ENCODE data around the gene THBD.
"Not testable (repeated sequence)": the region's sequence is repeated elsewhere in the genome, so short reads cannot be mapped to it uniquely, and the experiment has no call there.

Gene THBD

DNA sequence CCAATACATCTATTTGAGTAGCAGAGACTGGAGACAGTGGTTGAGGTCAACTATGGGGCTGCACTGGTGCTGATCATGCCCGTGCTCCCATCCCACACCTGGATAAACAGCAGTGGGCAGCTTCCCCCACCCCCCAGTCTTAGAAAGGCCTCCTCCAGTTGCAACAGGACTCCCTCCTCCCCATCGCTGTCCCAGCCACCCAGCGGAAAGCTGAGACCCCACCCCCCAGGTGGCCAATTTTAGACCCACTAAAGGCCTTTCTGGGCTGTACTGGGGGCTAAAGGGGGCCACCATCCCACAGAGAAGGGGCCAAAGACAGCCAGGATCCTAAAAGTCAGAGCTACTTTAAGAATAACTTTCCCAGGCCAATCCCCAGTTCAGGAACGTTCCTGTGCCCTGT lies 15.6 kb downstream of the THBD start:
- WGBS, 2 experiments (ENCODE audit: insufficient coverage in 2 of 2) = 90 to 96% methylated on average over 3 of the region's 4 CpGs
- H3K9me3 ChIP-seq (ENCODE audit: control insufficient read depth, low read length) = no peaks in the 10 kb centered on the region
- no peak overlapping the region for H3K27ac ChIP-seq (ENCODE audit: low read depth, low read length, severe bottlenecking)
- no peaks in the 10 kb centered on the region for H3K4me1 ChIP-seq (ENCODE audit: control insufficient read depth, insufficient read depth, low read length, poor library complexity, severe bottlenecking)
- H3K4me3 ChIP-seq (ENCODE audit: extremely low read depth, insufficient read depth, low read length, poor library complexity, severe bottlenecking) = no peak overlapping the region
- H3K36me3 ChIP-seq (ENCODE audit: control insufficient read depth, insufficient read depth, low read length) = no peaks in the 10 kb centered on the region

DNA sequence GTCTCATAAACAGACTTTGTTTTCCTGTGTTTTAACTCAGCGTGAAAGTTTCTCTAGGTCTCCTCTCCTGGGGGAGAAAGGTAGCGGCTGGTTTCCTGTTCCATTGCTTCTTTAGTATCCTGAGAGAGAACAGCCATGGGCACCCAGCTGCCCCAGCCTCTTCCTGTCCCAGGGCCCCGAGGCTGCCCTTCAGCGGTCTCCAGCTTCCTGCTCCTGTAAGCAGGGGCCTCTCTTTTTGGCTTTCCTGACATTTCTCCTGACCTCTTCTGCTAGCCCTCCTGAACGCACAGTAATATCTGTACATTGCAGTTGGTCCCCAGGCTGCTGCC lies 16.8 kb downstream of the THBD start:
- WGBS, 2 experiments (ENCODE audit: insufficient coverage in 2 of 2) = 90 to 93% methylated on average over 4 to 5 of the region's 5 CpGs
- H3K27ac ChIP-seq (ENCODE audit: low read depth, low read length, severe bottlenecking) = no peak overlapping the region
- H3K4me3 ChIP-seq (ENCODE audit: extremely low read depth, insufficient read depth, low read length, poor library complexity, severe bottlenecking) = no peak overlapping the region
- H3K4me1 ChIP-seq (ENCODE audit: control insufficient read depth, insufficient read depth, low read length, poor library complexity, severe bottlenecking) = no peaks in the 10 kb centered on the region
- H3K36me3 ChIP-seq (ENCODE audit: control insufficient read depth, insufficient read depth, low read length) = no peaks in the 10 kb centered on the region
- H3K9me3 ChIP-seq (ENCODE audit: control insufficient read depth, low read length) = no peaks in the 10 kb centered on the region

DNA sequence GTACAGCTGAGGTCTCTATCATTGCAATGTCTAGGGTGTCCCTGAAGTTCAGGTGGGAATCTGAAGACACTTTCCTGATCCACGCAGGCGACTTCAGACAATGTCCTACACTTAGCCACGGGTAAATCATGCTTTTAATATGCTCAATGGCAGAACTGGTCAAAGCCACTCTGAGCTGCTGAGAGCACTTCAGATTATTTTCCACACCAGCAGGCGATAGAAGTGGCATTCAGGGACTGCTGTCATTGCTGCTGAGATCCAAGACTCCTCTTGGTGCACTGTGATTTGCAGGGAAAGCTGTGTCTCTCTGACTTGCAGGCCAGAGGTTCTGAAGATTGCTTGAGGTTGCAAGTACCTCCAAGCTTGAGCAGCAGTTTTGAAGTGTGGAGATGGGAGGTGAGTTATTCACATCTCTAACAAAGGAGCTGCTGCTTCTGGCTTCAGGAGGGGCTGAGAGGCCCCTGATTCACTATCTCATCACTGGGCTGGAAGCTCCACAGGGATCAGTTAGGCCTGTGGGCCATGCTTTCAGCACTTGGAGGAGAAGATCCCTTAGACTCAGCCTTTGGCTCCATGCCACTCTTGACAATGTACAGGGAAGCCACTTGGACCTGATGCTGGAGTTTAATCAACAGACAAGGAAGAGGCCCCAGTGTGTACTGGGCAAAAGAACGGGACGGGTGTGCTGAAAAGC lies 17.3 kb downstream of the THBD start:
- Histone ChIP-seq H3K4me3 (ENCODE audit: extremely low read depth, insufficient read depth, low read length, poor library complexity, severe bottlenecking) (no peak overlapping the region), H3K27ac (ENCODE audit: low read depth, low read length, severe bottlenecking) (no peak overlapping the region), H3K4me1 (ENCODE audit: control insufficient read depth, insufficient read depth, low read length, poor library complexity, severe bottlenecking) (no peaks in the 10 kb centered on the region), H3K36me3 (ENCODE audit: control insufficient read depth, insufficient read depth, low read length) (no peaks in the 10 kb centered on the region), H3K9me3 (ENCODE audit: control insufficient read depth, low read length) (no peaks in the 10 kb centered on the region)
- 89 to 97% methylated on average over 6 of the region's 6 CpGs for WGBS, 2 experiments (ENCODE audit: insufficient coverage in 2 of 2)

- Histone ChIP-seq H3K4me3 (ENCODE audit: extremely low read depth, insufficient read depth, low read length, poor library complexity, severe bottlenecking) (no peak overlapping the region), H3K9me3 (ENCODE audit: control insufficient read depth, low read length) (no peaks in the 10 kb centered on the region), H3K27ac (ENCODE audit: low read depth, low read length, severe bottlenecking) (no peak overlapping the region), H3K4me1 (ENCODE audit: control insufficient read depth, insufficient read depth, low read length, poor library complexity, severe bottlenecking) (no peaks in the 10 kb centered on the region), H3K36me3 (ENCODE audit: control insufficient read depth, insufficient read depth, low read length) (no peaks in the 10 kb centered on the region)
- 91 to 94% methylated on average over 5 to 6 of the region's 6 CpGs for WGBS, 2 experiments (ENCODE audit: insufficient coverage in 2 of 2)
Observed at GRCh38 chr20:23031346-23031745, 18.1 kb downstream of the THBD start.

GRCh38 chr20:23029324-23029723 lies 20.1 kb downstream of the THBD start:
- Histone ChIP-seq H3K4me1 (ENCODE audit: control insufficient read depth, insufficient read depth, low read length, poor library complexity, severe bottlenecking) (no peaks in the 10 kb centered on the region), H3K36me3 (ENCODE audit: control insufficient read depth, insufficient read depth, low read length) (no peaks in the 10 kb centered on the region), H3K4me3 (ENCODE audit: extremely low read depth, insufficient read depth, low read length, poor library complexity, severe bottlenecking) (no peak overlapping the region), H3K27ac (ENCODE audit: low read depth, low read length, severe bottlenecking) (no peak overlapping the region), H3K9me3 (ENCODE audit: control insufficient read depth, low read length) (no peaks in the 10 kb centered on the region)
- WGBS, 2 experiments (ENCODE audit: insufficient coverage in 2 of 2) = 75 to 86% methylated on average over 1 to 3 of the region's 4 CpGs

DNA sequence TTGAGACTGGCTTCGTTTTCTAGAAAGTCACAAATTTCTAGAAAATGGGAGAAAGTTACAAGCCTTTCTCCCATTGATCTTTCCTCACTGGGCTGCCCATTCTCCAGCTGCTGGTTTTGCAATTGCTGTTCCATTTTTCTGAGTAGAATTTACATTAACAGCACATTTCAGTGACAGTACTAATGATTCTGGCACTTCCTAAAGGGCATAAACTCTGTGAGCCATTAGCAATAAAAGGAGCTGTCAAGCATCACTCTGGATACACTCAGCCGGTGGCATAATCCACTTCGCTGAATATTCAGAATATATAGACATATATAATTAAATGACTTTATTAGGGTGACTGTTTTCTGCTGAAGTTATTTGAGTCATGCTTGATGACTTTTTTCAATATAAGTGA lies 21.1 kb downstream of the THBD start:
- peaks cover 4% of the 10 kb centered on the region for H3K4me1 ChIP-seq (ENCODE audit: control insufficient read depth, insufficient read depth, low read length, poor library complexity, severe bottlenecking)
- H3K27ac ChIP-seq (ENCODE audit: low read depth, low read length, severe bottlenecking) = no peak overlapping the region
- no peaks in the 10 kb centered on the region for H3K9me3 ChIP-seq (ENCODE audit: control insufficient read depth, low read length)
- no peaks in the 10 kb centered on the region for H3K36me3 ChIP-seq (ENCODE audit: control insufficient read depth, insufficient read depth, low read length)
- 83% methylated on average over 1 of the region's 3 CpGs; no CpG with 5 or more reads in 1 of the 2 experiments for WGBS, 2 experiments (ENCODE audit: insufficient coverage in 2 of 2)
- no peak overlapping the region for H3K4me3 ChIP-seq (ENCODE audit: extremely low read depth, insufficient read depth, low read length, poor library complexity, severe bottlenecking)

GRCh38 chr20:23027721-23028120 lies 21.8 kb downstream of the THBD start:
- WGBS, 2 experiments (ENCODE audit: insufficient coverage in 2 of 2) = 82 to 100% methylated on average over 1 of the region's 1 CpG
- Histone ChIP-seq H3K9me3 (ENCODE audit: control insufficient read depth, low read length) (no peaks in the 10 kb centered on the region), H3K4me1 (ENCODE audit: control insufficient read depth, insufficient read depth, low read length, poor library complexity, severe bottlenecking) (peaks cover 4% of the 10 kb centered on the region), H3K4me3 (ENCODE audit: extremely low read depth, insufficient read depth, low read length, poor library complexity, severe bottlenecking) (no peak overlapping the region), H3K27ac (ENCODE audit: low read depth, low read length, severe bottlenecking) (no peak overlapping the region), H3K36me3 (ENCODE audit: control insufficient read depth, insufficient read depth, low read length) (no peaks in the 10 kb centered on the region)

DNA sequence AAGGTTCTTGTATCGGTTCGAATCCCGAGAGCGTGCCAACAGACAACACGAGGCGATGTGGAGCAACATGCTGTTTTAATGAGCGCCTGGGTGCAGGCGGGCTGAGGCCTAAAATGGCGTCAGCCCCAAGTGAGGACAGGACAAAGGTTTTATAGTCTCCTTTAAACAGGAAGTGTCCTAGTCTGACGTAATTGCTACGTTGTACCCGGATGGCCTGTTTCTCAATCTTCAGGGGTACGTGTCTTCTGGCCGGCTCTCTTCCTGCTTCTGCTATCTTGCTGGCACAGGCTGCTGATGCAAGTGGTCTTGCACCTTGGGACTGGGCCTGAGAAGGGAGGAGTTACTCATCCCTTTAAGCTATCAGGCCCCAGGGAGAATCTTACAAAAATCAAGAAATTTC lies 24.0 kb downstream of the THBD start:
- H3K4me3 ChIP-seq (ENCODE audit: extremely low read depth, insufficient read depth, low read length, poor library complexity, severe bottlenecking); H3K27ac ChIP-seq (ENCODE audit: low read depth, low read length, severe bottlenecking); H3K9me3 ChIP-seq (ENCODE audit: control insufficient read depth, low read length); H3K4me1 ChIP-seq (ENCODE audit: control insufficient read depth, insufficient read depth, low read length, poor library complexity, severe bottlenecking); H3K36me3 ChIP-seq (ENCODE audit: control insufficient read depth, insufficient read depth, low read length): not testable (repeated sequence)
- 88 to 94% methylated on average over 14 of the region's 14 CpGs for WGBS, 2 experiments (ENCODE audit: insufficient coverage in 2 of 2)

- no peak overlapping the region for H3K4me3 ChIP-seq (ENCODE audit: extremely low read depth, insufficient read depth, low read length, poor library complexity, severe bottlenecking)
- no peak overlapping the region for H3K27ac ChIP-seq (ENCODE audit: low read depth, low read length, severe bottlenecking)
- peaks cover 4% of the 10 kb centered on the region for H3K4me1 ChIP-seq (ENCODE audit: control insufficient read depth, insufficient read depth, low read length, poor library complexity, severe bottlenecking)
- no peaks in the 10 kb centered on the region for H3K9me3 ChIP-seq (ENCODE audit: control insufficient read depth, low read length)
- WGBS, 2 experiments (ENCODE audit: insufficient coverage in 2 of 2) = 62 to 75% methylated on average over 2 of the region's 3 CpGs
- no peaks in the 10 kb centered on the region for H3K36me3 ChIP-seq (ENCODE audit: control insufficient read depth, insufficient read depth, low read length)
Observed at GRCh38 chr20:23024701-23025100, 24.8 kb downstream of the THBD start.

DNA sequence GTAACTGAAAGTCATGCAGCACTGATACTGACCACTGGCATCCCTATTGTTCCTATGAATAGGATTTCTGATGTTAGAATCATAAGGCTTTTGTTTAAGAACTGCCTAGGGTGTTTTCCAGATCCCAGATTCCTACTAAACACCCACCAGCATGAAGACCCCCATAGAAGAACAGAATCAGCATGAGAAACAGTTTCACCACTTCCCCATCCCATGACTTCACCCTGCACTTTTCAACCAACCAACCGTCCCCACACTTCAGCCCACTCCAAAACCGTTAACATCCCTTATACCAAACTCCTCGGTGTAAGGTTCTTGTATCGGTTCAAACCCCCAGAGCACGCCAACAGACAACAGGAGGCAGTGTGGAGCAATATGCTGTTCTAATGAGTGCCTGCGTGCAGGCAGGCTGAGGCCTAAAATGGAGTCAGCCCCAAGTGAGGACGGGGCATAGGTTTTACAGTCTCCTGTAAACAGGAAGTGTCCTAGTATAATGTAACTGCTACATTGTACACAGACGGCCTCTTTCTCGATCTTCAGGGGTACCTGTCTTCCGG lies 25.8 kb downstream of the THBD start:
- H3K4me3 ChIP-seq (ENCODE audit: extremely low read depth, insufficient read depth, low read length, poor library complexity, severe bottlenecking) = no peak overlapping the region
- 89% methylated on average over 8 to 10 of the region's 10 CpGs for WGBS, 2 experiments (ENCODE audit: insufficient coverage in 2 of 2)
- H3K27ac ChIP-seq (ENCODE audit: low read depth, low read length, severe bottlenecking) = no peak overlapping the region
- H3K9me3 ChIP-seq (ENCODE audit: control insufficient read depth, low read length) = no peaks in the 10 kb centered on the region
- H3K4me1 ChIP-seq (ENCODE audit: control insufficient read depth, insufficient read depth, low read length, poor library complexity, severe bottlenecking) = peaks cover 4% of the 10 kb centered on the region
- H3K36me3 ChIP-seq (ENCODE audit: control insufficient read depth, insufficient read depth, low read length) = no peaks in the 10 kb centered on the region

DNA sequence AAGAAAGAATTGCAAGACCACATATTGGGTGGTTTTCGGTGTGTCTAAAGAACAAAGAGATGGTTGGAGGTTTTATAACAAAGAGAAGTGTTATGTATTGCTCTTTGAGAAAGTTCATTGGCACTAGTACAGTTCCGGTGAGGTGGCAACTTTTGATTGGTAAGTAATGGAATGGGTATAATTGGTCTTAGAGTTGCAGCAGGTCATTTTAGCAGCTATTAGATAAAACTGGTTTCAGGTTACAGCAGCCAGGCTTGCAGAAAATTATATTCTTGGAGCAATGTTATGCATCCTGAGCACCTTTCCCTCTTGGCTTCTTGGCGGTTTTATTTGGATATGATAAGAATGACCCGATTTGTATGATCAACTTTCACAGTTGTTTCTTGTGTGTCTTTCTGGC lies 26.6 kb downstream of the THBD start:
- 88 to 95% methylated on average over 2 of the region's 4 CpGs for WGBS, 2 experiments (ENCODE audit: insufficient coverage in 2 of 2)
- Histone ChIP-seq H3K4me1 (ENCODE audit: control insufficient read depth, insufficient read depth, low read length, poor library complexity, severe bottlenecking) (peaks cover 4% of the 10 kb centered on the region), H3K36me3 (ENCODE audit: control insufficient read depth, insufficient read depth, low read length) (no peaks in the 10 kb centered on the region), H3K4me3 (ENCODE audit: extremely low read depth, insufficient read depth, low read length, poor library complexity, severe bottlenecking) (no peak overlapping the region), H3K9me3 (ENCODE audit: control insufficient read depth, low read length) (no peaks in the 10 kb centered on the region), H3K27ac (ENCODE audit: low read depth, low read length, severe bottlenecking) (no peak overlapping the region)
